OCI-LY3 (cell line): ENCODE data around the gene ATF6.

Experiments used
- EZH2phosphoT487 ChIP-seq: fragments of 200-600 bp; shearing (Covaris generic); IDR thresholded peaks from 2 replicates; pipeline ENCODE4 v1.6.1; 2018; ENCODE audit warnings: antibody characterized with exemption, mixed run types, low read depth
- TF ChIP-seq, protein P1 (sequence below): fragments of 200-600, 300-600 bp; sonication (generic); IDR thresholded peaks from 2 replicates; pipeline ENCODE4 v1.5.1; 2014; ENCODE audit warnings: antibody characterized with exemption, low read length, low read depth

DNA sequence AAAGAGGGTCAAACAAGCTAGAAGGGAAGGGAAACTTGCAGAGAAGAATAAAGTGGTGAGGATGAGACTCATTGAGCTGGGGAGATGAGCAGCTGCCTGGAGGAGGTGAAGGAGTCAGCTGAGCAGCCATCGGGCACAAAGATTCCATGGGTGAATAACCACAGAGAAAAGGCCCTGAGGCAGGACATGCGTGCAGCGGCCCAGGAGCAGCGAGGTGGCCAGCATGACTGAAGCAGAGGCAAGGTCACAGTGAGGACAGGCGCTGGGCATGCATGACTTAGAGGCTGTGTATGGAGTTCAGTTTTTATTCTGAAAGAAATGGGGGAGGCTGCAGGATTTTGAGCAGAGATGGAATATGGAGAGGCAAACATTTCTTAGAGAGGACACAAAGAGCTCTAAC lies 232.7 kb downstream of the ATF6 start:
- TF ChIP-seq, protein P1, sequence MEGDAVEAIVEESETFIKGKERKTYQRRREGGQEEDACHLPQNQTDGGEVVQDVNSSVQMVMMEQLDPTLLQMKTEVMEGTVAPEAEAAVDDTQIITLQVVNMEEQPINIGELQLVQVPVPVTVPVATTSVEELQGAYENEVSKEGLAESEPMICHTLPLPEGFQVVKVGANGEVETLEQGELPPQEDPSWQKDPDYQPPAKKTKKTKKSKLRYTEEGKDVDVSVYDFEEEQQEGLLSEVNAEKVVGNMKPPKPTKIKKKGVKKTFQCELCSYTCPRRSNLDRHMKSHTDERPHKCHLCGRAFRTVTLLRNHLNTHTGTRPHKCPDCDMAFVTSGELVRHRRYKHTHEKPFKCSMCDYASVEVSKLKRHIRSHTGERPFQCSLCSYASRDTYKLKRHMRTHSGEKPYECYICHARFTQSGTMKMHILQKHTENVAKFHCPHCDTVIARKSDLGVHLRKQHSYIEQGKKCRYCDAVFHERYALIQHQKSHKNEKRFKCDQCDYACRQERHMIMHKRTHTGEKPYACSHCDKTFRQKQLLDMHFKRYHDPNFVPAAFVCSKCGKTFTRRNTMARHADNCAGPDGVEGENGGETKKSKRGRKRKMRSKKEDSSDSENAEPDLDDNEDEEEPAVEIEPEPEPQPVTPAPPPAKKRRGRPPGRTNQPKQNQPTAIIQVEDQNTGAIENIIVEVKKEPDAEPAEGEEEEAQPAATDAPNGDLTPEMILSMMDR, result no peak
- no peak for TF ChIP-seq EZH2phosphoT487
